Measurements from ENCODE around the gene GRHL3. TPM values are rescaled to one million over a fixed set of nuclear protein-coding genes. Genes with fewer than 3 reads are reported as not detected.

GRHL3 gene
- total and polyA plus RNA-seq, 4 donors, result 0.07 to 0.09 (median 0.09) TPM

- no peak for TF ChIP-seq RAD21 (IDR thresholded peaks at IDR 0.05)
- TF ChIP-seq FOXA2 (IDR thresholded peaks at IDR 0.05), result no peak
- no peak for TF ChIP-seq HNF4G (IDR thresholded peaks at IDR 0.05)
- no peak for TF ChIP-seq GABPA (IDR thresholded peaks at IDR 0.05 in 1 of 2, conservative IDR thresholded peaks at IDR 0.05 in 1 of 2)
- no peak for TF ChIP-seq SP1 (IDR thresholded peaks at IDR 0.05)
- no peak for TF ChIP-seq MAX (IDR thresholded peaks at IDR 0.05)
- TF ChIP-seq HNF4A (conservative IDR thresholded peaks at IDR 0.05), result no peak
- no peak for TF ChIP-seq NR2F2 (IDR thresholded peaks at IDR 0.05)
- no peak for TF ChIP-seq TAF1 (conservative IDR thresholded peaks at IDR 0.05)
- WGBS, result 87% methylated on average over 7 of the region's 7 CpGs
Observed at GRCh38 chr1:24363994-24364393, 44.8 kb downstream of the GRHL3 start.

GRCh38 chr1:24364605-24364974, 45.4 kb downstream of the GRHL3 start:
- TF ChIP-seq, protein P1, sequence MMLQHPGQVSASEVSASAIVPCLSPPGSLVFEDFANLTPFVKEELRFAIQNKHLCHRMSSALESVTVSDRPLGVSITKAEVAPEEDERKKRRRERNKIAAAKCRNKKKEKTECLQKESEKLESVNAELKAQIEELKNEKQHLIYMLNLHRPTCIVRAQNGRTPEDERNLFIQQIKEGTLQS (IDR thresholded peaks at IDR 0.05), result no peak
- no peak for TF ChIP-seq RAD21 (IDR thresholded peaks at IDR 0.05)
- TF ChIP-seq EGR1 (IDR thresholded peaks at IDR 0.05; ENCODE audit: low read depth in 2 of 2), result no peak
- TF ChIP-seq TAF1 (conservative IDR thresholded peaks at IDR 0.05), result no peak
- no peak for TF ChIP-seq SP1 (IDR thresholded peaks at IDR 0.05)
- TF ChIP-seq NR2F2 (IDR thresholded peaks at IDR 0.05), result no peak
- no peak for TF ChIP-seq FOXA1 (IDR thresholded peaks at IDR 0.05)
- no peak for TF ChIP-seq MAX (IDR thresholded peaks at IDR 0.05)
- no peak for TF ChIP-seq CTCF (IDR thresholded peaks at IDR 0.05; ENCODE audit: low read depth, low read length, missing input control)
- TF ChIP-seq YY1 (IDR thresholded peaks at IDR 0.05), result no peak
- TF ChIP-seq HNF4G (IDR thresholded peaks at IDR 0.05), result no peak
- no peak for TF ChIP-seq REST (IDR thresholded peaks at IDR 0.05)
- TF ChIP-seq HNF4A (conservative IDR thresholded peaks at IDR 0.05), result no peak
- TF ChIP-seq, protein P2, sequence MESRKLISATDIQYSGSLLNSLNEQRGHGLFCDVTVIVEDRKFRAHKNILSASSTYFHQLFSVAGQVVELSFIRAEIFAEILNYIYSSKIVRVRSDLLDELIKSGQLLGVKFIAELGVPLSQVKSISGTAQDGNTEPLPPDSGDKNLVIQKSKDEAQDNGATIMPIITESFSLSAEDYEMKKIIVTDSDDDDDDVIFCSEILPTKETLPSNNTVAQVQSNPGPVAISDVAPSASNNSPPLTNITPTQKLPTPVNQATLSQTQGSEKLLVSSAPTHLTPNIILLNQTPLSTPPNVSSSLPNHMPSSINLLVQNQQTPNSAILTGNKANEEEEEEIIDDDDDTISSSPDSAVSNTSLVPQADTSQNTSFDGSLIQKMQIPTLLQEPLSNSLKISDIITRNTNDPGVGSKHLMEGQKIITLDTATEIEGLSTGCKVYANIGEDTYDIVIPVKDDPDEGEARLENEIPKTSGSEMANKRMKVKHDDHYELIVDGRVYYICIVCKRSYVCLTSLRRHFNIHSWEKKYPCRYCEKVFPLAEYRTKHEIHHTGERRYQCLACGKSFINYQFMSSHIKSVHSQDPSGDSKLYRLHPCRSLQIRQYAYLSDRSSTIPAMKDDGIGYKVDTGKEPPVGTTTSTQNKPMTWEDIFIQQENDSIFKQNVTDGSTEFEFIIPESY (IDR thresholded peaks at IDR 0.05), result no peak
- no peak for TF ChIP-seq JUND (IDR thresholded peaks at IDR 0.05)
- TF ChIP-seq RXRA (IDR thresholded peaks at IDR 0.05), result no peak
- no peak for TF ChIP-seq GABPA (IDR thresholded peaks at IDR 0.05 in 1 of 2, conservative IDR thresholded peaks at IDR 0.05 in 1 of 2)
- 74% methylated on average over 2 of the region's 2 CpGs for WGBS
- Histone ChIP-seq H3K9me3 (ENCODE audit: control insufficient read depth in 4 of 4, low read length in 3 of 4) (no peaks in the 10 kb centered on the region), H3K9ac (ENCODE audit: low read depth in 1 of 2, low read length in 2 of 2) (no peak overlapping the region), H3K4me3 (ENCODE audit: low read depth in 1 of 3, low read length in 3 of 3) (no peak overlapping the region), H3K36me3 (ENCODE audit: control insufficient read depth in 4 of 4, insufficient read depth in 3 of 4, low read depth in 1 of 4, low read length in 3 of 4) (no peaks in the 10 kb centered on the region), H3K27ac (ENCODE audit: low read depth in 1 of 2, low read length in 2 of 2) (no peak overlapping the region), H3K27me3 (ENCODE audit: control insufficient read depth in 4 of 4, insufficient read depth in 4 of 4, low read length in 3 of 4) (no peaks in the 10 kb centered on the region), H3K4me1 (ENCODE audit: control insufficient read depth in 4 of 4, insufficient read depth in 4 of 4, low read length in 3 of 4) (no peaks in the 10 kb centered on the region)
- DNase-seq (ENCODE audit: low spot score), result no peak

More at GRCh38 chr1:24363994-24364393, 44.8 kb downstream of the GRHL3 start:
- Histone ChIP-seq H3K36me3 (ENCODE audit: control insufficient read depth in 4 of 4, insufficient read depth in 3 of 4, low read depth in 1 of 4, low read length in 3 of 4) (no peaks in the 10 kb centered on the region), H3K27me3 (ENCODE audit: control insufficient read depth in 4 of 4, insufficient read depth in 4 of 4, low read length in 3 of 4) (no peaks in the 10 kb centered on the region), H3K4me3 (ENCODE audit: low read depth in 1 of 3, low read length in 3 of 3) (no peak overlapping the region), H3K27ac (ENCODE audit: low read depth in 1 of 2, low read length in 2 of 2) (no peak overlapping the region), H3K9ac (ENCODE audit: low read depth in 1 of 2, low read length in 2 of 2) (no peak overlapping the region), H3K4me1 (ENCODE audit: control insufficient read depth in 4 of 4, insufficient read depth in 4 of 4, low read length in 3 of 4) (no peaks in the 10 kb centered on the region), H3K9me3 (ENCODE audit: control insufficient read depth in 4 of 4, low read length in 3 of 4) (no peaks in the 10 kb centered on the region)
- DNase-seq (ENCODE audit: low spot score), result no peak
